Heart left ventricle (tissue), 13 donors: ENCODE results near the gene PCLO.

Experiments used
- CTCF ChIP-seq, 12 donors: fragments of 200-600 bp; sonication (generic) in 4 of 12; IDR thresholded peaks; one replicate each; pipeline versions ENCODE4 v1.5.0 to v1.8.0; 2018 to 2022; ENCODE audit warnings: antibody characterized with exemption in 12 of 12, mild to moderate bottlenecking in 5 of 12
- POLR2A ChIP-seq, 2 donors: fragments of 450-650 bp; IDR thresholded peaks; one replicate each; pipeline ENCODE4 v1.6.1; 2017; ENCODE audit warnings: antibody characterized with exemption in 2 of 2, mild to moderate bottlenecking in 2 of 2, moderate library complexity in 2 of 2
- donor health status: ischemic (EF 13 %, LVEDD 7.1; RV severe dilation, severe dysfunction).
- donor health status: DM: no; HTN: yes; CAD: no.
- donor health status: DM: no; HTN: no; CAD: no.
- donor health status: ischemic (EF 25% LVEDD 6.9; RV normal size, moderate dysfunction).
- donor health status: ischemic (EF 25% LVEDD 5.7; RV mildly dilated, moderate dysfunction).
- donor health status: ischemic (EF 35%, LVEDD 5.7; RV mildly dilated, moderate dysfunction).
- donor health status: nonischemic (EF 11% LVEDD 7.7; RV severe dilation, severe dysfunction).
- donor health status: DM: yes; HTN: yes; CAD: no.
- donor health status: PGD.
- donor health status: ischemic (EF 29% LVEDD 5.4; RV normal size, mild dysfunction).
- donor health status: nonischemic (EF 23%, LVEDD 6.1; RV moderate dilation, normal function).

- no peak for TF ChIP-seq CTCF (IDR thresholded peaks at IDR 0.05)
- TF ChIP-seq POLR2A (IDR thresholded peaks at IDR 0.05) = no peak
Observed at GRCh38 chr7:82760074-82760473, 402.6 kb downstream of the PCLO start.
